Activated T-helper 9 cell treated with anti-CD3 and anti-CD28 coated beads, Interleukin-2, amount 50 U/mL, for 16 hours (primary cell): ENCODE measurements around the gene CELF4.

Experiments
- DNase-seq: peaks from one replicate; pipeline ENCODE4 v3.0.0-alpha.2; 2020; ENCODE audit warnings: low read depth

Gene CELF4

DNA sequence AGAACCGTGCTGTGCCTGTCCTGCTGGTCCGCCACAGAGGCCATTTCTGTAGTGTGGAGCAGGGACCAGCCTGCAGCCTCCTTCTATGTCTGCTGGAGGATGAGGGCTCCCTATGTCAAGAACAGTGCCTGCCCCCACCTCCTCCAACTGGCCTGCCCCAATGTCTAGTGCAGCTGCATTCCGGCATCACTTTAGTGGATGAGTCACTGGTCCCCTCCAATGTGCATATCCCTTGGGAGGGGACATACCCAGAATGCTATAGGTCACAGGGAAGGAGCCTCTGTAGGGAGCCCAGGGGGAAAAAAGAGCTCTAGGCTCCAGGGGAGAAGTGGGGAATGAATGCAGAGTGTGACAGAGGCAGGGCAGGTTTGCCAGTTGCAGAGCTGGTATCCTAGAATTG is 219.6 kb downstream of the CELF4 start:
- no peak for DNase-seq

DNA sequence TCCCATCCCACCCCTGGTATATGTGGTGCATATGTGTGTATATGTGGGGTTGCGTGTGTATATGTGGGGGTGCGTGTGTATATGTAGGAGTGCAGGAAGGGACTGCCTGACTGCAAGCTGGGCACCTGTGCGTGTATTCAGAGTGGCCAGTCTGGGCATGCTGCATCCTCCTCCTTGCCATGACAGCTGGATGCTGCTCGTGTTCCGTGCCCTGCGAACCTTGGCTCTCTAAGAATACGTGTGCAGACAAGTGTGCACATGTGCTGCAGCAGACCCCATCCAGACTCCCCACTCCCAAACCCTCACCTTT is 222.1 kb downstream of the CELF4 start:
- DNase-seq = no peak

DNA sequence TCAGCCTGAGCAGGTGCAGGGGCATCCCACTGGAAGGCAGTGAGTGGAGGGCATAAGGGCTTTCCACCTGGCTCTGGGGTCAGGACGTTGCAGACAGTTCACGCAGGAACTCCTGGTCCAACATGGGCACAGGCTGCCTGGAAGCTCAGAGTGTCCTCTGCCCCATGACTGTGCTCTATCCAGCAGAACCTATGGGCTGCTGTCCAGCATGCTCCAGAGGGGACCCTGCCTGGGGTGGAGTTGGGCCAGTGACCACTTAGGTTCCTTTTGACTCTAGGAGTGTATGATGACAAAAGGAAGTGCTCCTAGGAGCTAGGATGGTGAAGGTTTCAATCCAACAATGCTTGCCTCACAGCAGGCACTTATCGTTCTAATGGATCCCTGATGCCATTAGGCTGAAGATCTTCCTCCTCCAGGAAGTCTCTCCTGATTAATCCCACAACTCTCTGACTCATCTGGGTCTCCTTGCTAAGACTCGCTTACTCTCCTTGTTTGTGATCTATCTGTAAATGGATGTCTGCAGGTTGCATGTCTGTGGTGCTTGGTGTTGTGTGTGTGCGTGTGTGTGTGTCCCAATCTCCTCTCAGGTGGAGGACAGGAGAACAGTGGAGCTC is 224.0 kb downstream of the CELF4 start:
- DNase-seq = no peak

DNA sequence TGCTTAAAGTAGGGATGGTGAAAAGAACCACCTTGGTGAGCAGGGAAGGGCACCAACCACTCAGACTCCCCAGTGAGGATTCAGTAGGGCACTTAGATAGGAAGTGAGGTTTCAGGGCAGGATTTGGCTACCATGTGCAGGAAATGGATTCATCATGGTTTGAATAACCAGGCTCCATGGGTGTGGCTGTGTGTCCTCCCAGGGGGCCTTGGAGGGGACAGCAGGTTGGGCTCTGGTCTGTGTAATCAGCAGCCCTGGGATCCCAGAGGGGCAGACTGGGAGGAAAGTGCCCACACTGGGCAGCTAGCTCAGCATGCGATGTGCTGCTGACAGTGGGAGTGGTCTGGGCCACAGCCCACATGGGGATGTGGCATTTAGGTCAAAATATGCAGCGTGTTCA is 224.6 kb downstream of the CELF4 start:
- no peak for DNase-seq

DNA sequence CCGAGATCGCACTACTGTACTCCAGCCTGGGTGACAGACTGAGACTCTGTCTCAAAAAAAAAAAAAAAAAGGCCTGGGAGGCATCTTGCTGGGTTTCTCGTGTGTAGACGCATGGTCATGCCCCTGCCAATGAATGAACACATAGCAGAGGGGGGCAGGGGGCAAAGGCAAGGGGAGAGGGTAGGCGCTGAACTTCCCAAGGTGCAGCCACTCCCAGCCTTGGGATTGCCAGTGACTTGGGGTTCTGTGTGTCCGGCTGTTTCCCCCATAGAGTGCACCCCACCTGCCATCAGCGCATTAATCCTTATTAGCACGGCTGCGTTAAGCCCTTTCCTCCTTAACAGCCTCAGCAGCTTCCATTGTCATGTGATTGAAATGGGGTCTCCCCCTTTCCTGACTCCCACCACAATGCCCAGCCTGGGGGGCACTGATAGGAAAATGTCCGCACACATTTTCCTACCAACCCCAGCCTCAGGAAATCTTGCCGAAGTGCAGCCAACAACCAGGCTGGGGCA is 225.8 kb downstream of the CELF4 start:
- no peak for DNase-seq

DNA sequence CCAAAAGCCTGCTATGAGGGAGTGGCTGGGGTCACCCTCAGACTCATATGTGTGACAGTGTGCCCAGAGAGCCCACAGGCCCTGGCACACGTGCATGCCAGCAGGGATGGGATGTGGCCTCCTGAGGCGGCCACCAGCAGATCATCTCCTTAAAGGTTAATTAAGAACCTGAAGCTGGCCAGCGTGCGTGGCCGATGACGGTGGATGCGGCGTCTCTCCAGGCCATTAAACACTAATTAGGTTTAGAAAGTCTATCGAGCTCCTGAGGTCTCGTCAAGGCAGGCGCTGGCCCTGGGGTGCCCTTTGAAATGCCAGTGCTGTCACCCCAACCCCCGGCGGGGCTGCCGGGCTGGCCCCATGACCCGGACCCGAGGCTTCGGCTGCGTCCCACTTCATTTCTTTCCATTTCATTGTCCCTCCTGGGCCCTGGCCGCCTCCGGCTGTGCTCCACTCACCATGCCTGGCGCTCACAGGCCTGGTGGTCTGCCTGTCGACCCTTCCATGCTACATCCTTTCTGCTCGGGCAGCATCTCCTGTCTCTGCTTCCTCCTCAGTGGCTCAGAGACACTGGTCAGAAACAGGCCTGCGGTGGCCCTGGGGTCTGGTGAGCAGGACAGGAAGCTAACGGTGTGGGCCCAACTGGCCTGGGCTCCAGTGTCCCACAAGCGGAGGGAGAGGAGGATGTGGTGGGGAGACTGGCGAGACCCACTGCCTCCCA is 228.9 kb downstream of the CELF4 start:
- DNase-seq = no peak

DNA sequence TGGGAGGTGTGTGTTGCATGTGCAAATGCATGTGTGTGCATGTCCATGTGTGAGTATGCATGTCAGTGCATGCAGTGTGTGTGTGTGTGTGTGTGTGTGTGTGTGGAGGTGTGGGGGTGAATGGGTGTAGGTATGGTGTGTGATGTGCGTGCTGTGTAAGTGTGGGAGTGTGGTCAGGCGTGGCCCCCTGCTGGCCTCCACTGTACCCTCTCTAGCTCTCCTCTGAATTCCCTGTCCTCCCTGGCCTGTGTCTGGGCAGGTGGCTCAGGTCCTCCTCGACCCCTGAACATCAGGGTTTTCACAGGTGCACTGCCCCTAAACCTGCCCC is 230.2 kb downstream of the CELF4 start:
- DNase-seq = no peak

DNA sequence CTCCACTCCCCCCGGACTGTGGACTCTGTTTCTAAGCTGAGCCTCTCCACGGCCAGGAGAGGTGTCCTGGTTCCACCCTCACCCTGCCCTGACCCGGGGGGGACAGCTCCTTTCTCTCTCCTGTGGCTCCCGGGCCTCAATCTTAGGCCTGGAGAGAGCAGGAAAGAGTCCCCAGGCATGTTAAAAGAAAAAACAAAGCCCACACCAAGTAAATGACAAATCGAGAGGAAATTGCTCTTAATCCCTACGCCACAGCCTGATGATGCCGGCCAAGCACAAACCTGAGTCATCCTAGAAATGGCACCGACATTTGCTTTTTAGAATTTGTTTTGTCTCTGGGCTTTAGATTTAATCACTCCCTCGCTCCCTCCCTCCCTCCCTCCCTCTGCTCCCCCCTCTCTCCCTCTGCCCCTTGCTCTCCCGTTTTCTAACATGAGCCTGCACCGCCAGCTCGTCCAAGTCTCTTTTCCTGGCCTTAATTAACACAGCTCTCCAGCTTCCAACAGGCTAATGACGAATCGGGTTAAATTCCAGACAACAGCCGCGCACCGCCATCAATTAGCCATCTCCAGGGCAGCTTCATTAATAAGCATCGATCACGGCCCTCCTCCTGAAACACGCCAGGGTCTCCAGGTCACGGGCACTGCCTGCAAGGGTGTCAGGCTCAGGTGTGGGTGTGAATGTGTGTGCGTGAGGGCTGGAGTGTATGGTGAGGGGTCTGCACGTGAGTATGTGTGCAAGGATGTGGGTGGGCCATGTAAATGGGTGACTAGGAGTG is 230.8 kb downstream of the CELF4 start:
- no peak for DNase-seq

DNA sequence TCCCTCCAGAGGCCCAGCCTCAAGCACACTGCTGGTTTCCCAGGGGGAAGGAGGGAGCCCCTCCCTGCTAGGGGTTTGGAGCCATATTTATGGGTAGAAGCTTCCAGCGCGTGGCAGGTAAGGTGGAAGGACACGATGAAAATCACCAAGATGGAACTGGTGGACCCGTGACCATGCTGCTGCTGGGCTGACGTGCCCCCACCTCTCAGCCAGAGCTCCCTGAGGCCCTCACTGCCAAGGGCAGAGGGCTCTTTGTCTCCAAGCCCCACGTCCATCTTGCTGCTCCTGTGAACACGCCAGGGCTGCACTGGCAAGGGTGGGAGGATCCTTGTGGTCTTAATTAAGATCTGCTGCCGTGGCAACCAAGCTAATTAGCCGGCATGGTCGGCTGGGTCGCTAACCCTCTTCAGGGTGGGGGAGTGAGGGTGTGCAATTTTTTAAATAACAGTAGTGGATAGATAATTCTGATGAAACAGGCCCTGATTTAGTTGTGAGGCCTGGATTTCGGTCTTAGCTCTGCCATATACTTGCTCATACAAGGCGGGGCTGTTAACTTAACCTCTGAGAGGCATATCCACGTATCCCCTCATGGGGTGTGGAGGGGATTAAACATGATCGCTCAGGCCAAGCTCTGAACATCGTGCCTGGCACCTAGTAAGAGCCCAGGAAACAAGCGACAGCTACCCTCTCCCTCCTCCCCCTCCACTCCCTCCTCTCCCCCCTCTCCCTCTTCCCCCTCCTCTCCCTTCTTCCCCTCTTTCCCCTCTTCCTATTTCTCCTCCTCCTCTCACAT is 232.8 kb downstream of the CELF4 start:
- no peak for DNase-seq

DNA sequence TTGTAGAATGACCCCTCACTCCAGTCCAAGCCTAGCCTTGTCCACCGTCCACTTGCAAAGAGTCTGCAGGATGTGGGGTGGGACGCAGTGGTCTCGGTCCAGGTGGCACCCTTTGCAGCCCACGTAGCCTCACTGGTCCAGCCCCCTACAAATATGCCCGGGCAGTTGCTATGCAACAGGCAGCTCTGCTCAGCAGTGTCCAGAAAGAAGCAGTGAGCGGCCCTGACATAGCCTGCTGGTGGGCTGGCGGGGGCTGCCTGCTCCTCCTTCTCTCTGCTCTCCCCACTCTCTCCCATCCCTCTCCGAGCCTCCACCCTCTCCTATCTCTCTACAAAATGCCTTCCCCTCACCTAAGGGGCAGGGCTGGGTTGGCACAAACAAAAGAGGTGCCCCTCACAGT is 233.4 kb downstream of the CELF4 start:
- DNase-seq = no peak

DNA sequence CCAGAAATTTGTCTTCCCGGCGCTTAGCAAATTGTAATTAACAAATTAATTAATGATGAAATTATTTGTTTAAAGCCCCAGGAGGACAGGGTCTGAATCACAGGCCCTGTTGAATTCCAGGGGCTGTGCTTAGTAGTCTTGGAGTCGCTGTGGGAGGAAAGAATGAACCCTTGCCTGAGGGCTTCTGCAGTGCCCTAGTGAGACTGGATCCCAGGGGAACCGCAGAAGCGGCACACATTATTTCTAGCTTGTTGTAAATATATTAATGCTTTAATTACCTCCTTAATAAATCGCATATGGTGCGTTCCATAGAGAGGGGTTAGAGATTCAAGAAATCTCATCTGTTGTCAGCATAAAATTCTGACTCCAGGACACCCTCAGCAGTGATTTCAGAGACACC is 235.4 kb downstream of the CELF4 start:
- no peak for DNase-seq

DNA sequence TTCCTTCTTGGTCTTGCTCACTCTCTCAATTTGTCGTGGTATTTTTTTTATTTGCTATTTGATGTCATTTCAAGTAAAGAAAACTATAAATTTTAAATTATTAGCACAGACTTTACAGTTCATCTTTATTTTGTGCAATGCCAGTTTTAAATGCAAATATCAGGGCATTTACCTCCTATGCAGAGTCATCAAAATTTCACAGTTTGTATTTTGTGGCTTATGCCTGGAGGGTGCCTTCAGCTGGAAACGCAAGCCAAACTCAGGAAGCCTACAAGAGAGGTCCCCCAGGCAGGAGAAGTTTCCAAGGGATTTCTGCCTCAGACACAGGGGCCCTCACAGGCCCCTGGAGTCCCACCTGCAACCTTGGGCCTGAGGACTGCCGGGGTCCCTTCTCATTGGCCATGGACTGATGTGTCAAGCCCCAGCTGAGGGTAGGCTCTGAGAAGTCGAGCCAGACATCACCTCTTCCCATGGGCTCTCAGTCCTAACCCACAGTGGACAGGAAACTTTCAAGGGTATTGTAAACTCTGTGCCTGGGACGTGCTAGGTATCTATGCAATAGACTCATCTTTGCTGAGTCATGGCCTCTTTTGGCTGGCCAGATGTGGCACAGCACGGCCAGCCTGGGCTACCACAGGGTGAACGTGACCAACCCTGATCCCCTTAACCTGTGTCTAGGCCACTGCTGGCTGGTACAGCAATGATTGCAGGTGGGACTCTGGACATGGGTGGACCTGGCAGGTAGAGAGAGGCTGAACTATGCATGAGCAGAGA is 236.5 kb downstream of the CELF4 start:
- DNase-seq = no peak

DNA sequence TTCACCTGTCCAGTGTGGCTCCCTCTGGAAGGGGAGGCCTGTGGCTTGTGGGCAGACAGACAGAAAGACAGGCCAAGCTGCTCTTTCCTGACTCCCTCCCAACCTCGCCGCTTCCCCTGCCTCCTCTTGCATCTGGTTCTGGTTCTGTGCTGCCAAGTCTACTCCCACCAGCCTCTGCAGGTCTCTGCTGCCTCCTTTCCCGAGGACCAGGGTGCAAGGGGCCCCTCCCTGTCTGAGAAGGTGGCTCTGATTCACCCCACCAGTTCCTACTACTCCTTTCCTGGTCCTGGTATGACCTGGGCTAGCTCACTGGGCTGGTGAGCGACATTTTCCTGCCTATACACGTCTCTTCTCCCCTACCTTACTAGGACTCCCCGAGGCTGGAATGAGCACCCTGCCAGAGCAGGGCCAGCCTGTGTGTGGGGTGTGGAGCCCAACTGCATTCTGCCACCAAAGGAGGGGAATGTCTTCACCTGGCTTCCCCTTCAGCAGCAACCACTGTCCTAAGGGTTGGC is 238.5 kb downstream of the CELF4 start:
- DNase-seq = no peak

DNA sequence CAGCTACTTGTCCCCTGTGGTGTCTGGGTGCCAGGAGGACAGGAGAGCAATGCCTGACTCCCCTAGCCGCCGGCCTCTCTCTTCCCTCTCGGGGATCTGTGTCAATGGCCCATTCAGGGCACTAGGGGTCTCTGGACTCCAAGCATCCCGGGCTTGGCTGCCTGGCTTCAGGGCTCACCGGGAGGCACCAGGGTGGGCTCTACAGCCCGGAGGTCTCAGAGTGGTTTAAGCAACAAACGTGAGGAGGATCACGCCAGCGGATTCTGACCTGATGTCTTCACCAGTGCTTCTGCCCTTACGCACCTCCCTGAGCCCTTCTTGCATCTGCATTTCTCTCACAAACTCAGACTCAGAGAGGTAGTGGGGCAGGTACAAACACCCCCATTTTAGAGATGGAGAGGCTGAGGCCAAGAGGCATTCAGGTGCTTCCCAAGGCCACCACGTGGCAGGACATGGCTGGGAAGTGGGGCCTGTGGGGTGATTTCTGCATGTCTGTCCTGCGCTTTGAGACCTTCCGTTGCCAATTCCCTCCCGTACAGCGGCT is 243.0 kb downstream of the CELF4 start:
- DNase-seq = no peak

DNA sequence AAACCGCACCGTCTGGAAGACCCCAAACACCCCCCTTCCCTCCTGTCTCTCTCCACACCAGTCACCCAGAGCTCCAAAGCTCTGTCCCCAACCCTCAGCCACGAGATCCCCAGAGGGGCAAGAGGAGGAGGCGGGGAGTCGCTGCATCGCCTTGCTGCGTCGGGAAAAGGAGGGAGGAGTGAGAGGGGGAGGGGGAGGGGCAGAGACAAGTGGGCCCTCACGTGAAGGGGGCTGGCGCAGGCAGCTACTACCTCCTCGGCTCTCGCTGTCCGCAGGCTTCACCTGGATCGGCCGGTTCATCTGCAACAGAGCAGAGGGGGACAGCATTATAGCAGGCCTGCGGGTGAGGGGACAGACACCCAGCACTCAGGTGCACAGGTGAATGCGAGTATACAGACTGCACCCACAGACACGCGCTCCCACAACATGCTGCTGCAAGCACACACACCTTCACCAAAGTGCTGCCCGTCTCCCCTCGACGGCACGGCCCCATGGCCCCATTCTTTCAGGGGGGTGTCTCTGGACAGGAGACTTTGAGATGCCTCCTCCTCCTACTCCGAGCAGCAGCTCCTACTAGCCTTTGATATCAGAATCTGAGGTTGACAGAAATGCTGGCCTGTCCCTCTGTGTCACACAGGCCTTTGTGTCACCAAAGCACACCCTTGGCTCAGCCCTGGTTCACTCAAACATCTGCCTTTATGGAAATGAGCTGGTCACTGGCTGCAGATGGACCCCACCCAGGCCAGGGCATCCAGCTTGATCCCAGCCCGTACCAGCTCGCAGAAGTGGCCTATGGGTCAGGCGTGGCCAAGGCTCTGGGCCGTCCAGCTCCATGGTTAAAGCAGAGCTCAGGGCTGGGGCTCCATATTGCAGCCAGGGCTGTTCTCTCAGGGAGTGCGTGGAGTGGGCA is 243.8 kb downstream of the CELF4 start:
- DNase-seq = no peak

DNA sequence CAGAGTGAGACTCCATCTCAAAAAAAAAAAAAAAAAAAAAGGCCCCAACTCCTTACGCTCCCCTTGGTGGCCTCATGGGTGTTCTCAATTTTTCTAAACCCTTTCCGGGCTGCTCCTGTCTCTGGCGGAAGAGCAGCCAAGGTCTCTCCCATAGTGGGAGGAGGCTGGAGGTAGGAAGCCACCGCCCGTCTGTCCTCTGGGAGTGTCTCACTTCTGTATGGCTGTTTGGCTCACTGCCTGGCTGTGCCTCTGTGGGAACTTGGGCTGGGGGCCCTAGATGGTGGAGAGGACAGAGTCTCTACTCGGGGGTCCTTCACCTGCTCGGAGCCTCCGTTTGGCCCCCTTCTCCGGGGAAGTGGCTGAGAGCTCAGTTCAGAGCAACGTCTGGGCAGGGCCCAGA is 245.3 kb downstream of the CELF4 start:
- no peak for DNase-seq

DNA sequence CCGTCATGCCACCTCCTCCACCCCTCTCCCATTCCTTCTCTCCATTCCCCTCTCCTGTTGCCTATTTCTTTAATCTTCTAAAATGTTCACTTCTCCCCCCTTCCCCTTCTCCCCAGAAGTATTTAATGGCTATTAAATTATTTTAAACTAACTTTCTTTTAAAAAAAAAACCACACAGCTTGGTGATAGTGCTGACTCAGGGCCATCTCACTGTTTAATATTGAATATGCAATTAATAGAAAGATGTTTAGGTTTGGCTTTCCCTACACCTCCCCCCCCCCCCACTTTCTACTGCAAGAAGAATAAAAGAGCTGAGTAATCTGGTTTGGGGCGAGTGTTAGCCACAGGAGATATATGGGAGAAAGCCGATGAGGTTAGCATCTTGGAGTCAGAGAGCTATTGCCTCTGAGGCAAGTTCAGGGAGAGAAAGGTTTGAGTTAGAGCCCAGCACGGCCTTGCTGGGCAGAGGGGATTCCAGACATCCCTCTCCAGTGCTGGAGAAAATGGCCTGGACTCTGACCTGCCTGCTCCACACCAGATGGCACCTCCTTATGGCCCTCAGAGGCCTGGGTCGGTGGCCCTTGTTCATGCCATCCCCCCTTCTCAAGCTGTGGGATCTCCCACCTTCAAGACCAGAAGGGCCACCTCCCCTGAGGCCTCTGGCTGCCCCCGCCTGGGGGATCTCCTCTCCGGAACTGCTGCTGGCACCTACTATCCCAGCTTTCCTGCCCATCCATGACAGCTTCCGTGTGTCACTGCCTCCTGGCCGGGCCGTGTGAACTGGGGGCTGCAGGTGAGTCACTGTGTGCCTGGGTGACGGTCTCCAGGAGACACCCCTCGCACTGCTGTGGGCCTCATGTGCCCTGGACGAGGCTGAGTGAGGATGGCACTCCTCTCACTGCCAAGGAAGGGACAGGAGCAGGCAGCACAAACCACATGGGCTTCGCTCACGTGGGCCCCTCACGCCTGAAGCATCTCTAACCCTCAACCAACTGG is 246.9 kb downstream of the CELF4 start:
- DNase-seq = no peak

DNA sequence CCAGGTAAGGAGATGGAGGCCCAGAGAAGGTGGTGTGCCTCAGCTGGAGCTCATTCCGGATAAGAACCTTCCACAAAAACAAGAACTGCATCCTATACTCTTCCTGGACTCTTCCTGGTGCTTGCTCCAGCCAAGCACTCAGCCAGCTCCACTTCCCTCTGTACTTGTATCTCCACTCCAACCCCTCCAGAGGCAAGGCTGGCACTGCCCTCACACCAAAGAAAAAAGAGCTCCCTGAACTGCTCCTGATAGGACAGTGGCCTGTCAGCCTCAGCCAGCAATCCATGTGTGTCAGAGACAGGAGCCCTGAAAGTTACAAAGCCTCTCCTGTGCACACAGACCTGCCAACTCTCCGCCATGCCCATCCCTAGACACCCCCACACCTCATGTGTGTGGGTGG is 248.1 kb downstream of the CELF4 start:
- DNase-seq = no peak

DNA sequence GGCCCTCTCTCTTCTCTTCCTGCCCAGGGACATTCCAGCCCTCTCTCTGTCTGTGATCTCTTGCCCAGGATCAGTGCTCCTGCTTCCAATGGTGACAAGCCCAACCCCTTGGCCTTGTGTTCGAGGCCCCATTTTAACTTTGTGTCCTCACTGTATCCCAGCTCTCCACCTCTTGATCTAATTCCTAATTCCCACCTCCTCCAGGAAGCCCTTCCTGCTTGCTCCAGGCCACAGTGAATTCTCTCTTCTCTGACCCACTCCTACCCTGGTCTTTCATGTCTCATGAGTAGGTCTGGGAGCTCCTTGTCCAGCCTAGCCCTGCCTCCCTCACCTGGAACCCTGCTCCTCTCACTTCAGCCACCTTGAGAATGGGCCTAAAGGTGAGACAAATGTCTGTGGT is 249.1 kb downstream of the CELF4 start:
- no peak for DNase-seq
